GM12878 (cell line): ENCODE measurements around the gene PFKFB3.

Experiments
- BCL11A ChIP-seq: IDR thresholded peaks from 2 replicates; pipeline ENCODE4 v1.6.1; 2011; ENCODE audit warnings: low read depth, low read length
- CHD4 ChIP-seq: fragments of 200-600 bp; sonication (generic); IDR thresholded peaks from 2 replicates; pipeline ENCODE4 v1.6.1; 2016; ENCODE audit warnings: mild to moderate bottlenecking
- EGR1 ChIP-seq, 2 experiments: IDR thresholded peaks; 1 replicate in 1 of 2; 2 replicates in 1 of 2; pipeline ENCODE4 v1.6.1; 2011 to 2012; ENCODE audit warnings: low read depth in 2 of 2, low read length in 2 of 2, borderline replicate concordance in 1 of 2, mild to moderate bottlenecking in 1 of 2, moderate library complexity in 1 of 2
- EZH2 ChIP-seq: IDR thresholded peaks from 2 replicates; pipeline ENCODE4 v1.6.1; 2012; ENCODE audit warnings: low read depth, mild to moderate bottlenecking, control low read depth, inconsistent platforms, low read length, borderline replicate concordance; ENCODE audit not compliant: control insufficient read depth
- POLR2A ChIP-seq: IDR thresholded peaks from 2 replicates; pipeline ENCODE4 v1.6.1; 2011; ENCODE audit warnings: low read depth, mild to moderate bottlenecking, low read length
- SIN3A ChIP-seq: IDR thresholded peaks from 2 replicates; pipeline ENCODE4 v1.6.1; 2012; ENCODE audit warnings: low read depth, low read length, improper control_type of control experiment
- TF ChIP-seq, protein P1 (sequence below): fragments of 450-650 bp; IDR thresholded peaks from 2 replicates; pipeline ENCODE4 v1.6.1; 2017; ENCODE audit warnings: mild to moderate bottlenecking
- TF ChIP-seq, protein P2 (sequence below), 3 experiments: IDR thresholded peaks in 2 of 3; conservative IDR thresholded peaks in 1 of 3; 2 replicates each; pipeline ENCODE4 v1.5.1; 2011; ENCODE audit warnings: low read depth in 3 of 3, low read length in 3 of 3, mild to moderate bottlenecking in 3 of 3, control low read depth in 2 of 3, moderate library complexity in 2 of 3, inconsistent platforms in 1 of 3, mixed read lengths in 1 of 3; ENCODE audit not compliant: control insufficient read depth in 2 of 3, insufficient read depth in 1 of 3; ENCODE audit errors: extremely low read depth in 1 of 3
- TF ChIP-seq, protein P3 (sequence below): fragments of 450-650 bp; formaldehyde crosslinking; IDR thresholded peaks from 2 replicates; pipeline ENCODE4 v1.5.0; 2022; ENCODE audit warnings: mild to moderate bottlenecking, missing genetic modification characterization
- TF ChIP-seq, protein P4 (sequence below): IDR thresholded peaks from 2 replicates; pipeline ENCODE4 v1.6.1; 2011; ENCODE audit warnings: low read depth, mild to moderate bottlenecking, low read length, moderate library complexity, borderline replicate concordance; ENCODE audit errors: extremely low read depth

DNA sequence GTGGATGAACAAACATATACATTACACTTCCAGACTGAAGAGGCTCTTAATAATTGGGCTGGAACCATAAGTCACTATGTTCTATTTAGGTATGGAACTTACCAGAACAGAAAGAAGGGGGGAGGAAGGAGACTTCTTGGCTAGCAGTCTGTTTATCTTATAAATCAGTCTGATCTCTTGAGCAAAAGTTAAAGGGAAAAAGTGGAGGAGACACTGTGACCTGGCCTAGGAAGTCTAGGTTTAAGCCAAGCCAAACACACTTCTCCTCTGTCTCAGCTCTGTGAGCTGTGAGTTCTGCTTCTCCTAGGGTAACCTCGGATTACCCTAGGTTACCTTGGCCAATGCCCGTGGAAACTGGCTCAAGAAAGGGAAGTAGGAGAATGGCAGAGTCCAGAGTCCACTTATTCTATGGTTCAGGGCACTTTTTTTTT is 95.2 kb downstream of the PFKFB3 start:
- TF ChIP-seq, protein P1, sequence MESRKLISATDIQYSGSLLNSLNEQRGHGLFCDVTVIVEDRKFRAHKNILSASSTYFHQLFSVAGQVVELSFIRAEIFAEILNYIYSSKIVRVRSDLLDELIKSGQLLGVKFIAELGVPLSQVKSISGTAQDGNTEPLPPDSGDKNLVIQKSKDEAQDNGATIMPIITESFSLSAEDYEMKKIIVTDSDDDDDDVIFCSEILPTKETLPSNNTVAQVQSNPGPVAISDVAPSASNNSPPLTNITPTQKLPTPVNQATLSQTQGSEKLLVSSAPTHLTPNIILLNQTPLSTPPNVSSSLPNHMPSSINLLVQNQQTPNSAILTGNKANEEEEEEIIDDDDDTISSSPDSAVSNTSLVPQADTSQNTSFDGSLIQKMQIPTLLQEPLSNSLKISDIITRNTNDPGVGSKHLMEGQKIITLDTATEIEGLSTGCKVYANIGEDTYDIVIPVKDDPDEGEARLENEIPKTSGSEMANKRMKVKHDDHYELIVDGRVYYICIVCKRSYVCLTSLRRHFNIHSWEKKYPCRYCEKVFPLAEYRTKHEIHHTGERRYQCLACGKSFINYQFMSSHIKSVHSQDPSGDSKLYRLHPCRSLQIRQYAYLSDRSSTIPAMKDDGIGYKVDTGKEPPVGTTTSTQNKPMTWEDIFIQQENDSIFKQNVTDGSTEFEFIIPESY, result no peak
- TF ChIP-seq POLR2A (no peak), CHD4 (no peak), SIN3A (no peak), BCL11A (no peak), EZH2 (no peak), EGR1 (IDR thresholded peaks at IDR 0.05; ENCODE audit: borderline replicate concordance in 1 of 2, low read depth in 2 of 2, low read length in 2 of 2) (no peak)
- TF ChIP-seq, protein P2, sequence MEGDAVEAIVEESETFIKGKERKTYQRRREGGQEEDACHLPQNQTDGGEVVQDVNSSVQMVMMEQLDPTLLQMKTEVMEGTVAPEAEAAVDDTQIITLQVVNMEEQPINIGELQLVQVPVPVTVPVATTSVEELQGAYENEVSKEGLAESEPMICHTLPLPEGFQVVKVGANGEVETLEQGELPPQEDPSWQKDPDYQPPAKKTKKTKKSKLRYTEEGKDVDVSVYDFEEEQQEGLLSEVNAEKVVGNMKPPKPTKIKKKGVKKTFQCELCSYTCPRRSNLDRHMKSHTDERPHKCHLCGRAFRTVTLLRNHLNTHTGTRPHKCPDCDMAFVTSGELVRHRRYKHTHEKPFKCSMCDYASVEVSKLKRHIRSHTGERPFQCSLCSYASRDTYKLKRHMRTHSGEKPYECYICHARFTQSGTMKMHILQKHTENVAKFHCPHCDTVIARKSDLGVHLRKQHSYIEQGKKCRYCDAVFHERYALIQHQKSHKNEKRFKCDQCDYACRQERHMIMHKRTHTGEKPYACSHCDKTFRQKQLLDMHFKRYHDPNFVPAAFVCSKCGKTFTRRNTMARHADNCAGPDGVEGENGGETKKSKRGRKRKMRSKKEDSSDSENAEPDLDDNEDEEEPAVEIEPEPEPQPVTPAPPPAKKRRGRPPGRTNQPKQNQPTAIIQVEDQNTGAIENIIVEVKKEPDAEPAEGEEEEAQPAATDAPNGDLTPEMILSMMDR (IDR thresholded peaks at IDR 0.05 in 2 of 3, conservative IDR thresholded peaks at IDR 0.05 in 1 of 3; ENCODE audit: control insufficient read depth in 2 of 3, extremely low read depth in 1 of 3, insufficient read depth in 1 of 3, low read depth in 3 of 3, low read length in 3 of 3), result no peak
- TF ChIP-seq, protein P3, sequence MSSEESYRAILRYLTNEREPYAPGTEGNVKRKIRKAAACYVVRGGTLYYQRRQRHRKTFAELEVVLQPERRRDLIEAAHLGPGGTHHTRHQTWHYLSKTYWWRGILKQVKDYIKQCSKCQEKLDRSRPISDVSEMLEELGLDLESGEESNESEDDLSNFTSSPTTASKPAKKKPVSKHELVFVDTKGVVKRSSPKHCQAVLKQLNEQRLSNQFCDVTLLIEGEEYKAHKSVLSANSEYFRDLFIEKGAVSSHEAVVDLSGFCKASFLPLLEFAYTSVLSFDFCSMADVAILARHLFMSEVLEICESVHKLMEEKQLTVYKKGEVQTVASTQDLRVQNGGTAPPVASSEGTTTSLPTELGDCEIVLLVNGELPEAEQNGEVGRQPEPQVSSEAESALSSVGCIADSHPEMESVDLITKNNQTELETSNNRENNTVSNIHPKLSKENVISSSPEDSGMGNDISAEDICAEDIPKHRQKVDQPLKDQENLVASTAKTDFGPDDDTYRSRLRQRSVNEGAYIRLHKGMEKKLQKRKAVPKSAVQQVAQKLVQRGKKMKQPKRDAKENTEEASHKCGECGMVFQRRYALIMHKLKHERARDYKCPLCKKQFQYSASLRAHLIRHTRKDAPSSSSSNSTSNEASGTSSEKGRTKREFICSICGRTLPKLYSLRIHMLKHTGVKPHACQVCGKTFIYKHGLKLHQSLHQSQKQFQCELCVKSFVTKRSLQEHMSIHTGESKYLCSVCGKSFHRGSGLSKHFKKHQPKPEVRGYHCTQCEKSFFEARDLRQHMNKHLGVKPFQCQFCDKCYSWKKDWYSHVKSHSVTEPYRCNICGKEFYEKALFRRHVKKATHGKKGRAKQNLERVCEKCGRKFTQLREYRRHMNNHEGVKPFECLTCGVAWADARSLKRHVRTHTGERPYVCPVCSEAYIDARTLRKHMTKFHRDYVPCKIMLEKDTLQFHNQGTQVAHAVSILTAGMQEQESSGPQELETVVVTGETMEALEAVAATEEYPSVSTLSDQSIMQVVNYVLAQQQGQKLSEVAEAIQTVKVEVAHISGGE (CRISPR knock-in tag), result no peak
- TF ChIP-seq, protein P4, sequence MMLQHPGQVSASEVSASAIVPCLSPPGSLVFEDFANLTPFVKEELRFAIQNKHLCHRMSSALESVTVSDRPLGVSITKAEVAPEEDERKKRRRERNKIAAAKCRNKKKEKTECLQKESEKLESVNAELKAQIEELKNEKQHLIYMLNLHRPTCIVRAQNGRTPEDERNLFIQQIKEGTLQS, result no peak
